HepG2 (cell line): Measurements from ENCODE around the gene SLC22A31. TPM values are rescaled to one million over a fixed set of nuclear protein-coding genes. Genes with fewer than 3 reads are reported as not detected.
"Not testable (repeated sequence)": the region's sequence is repeated elsewhere in the genome, so short reads cannot be mapped to it uniquely, and the experiment has no call there.

Source experiments
- ATAC-seq: fragments of 200-7000 bp; cut with Tn5 transposase; 3 replicates; pipeline ENCODE4 v1.9.1; 2020; ENCODE audit warnings: mild to moderate bottlenecking, moderate library complexity
- BruUV-seq: library from RNA; stranded (reverse); fragments of 400-500 nt; replicated peaks from 2 replicates; lab custom pipeline; 2021; lab: Mats Ljungman, UMichigan
- CTCF ChIA-PET: fragments of 300-600 bp; formaldehyde crosslinking; extraction: SDS; loops from one replicate; lab custom pipeline; 2021; ENCODE audit warnings: low total read pairs, inconsistent platforms, low intra/inter-chr PET ratio; lab: Yijun Ruan, JAX
- POLR2A ChIA-PET: fragments of 350-600 bp; sonication (Branson Sonifier 250); formaldehyde crosslinking; loops from one replicate; lab custom pipeline; 2020; ENCODE audit warnings: antibody characterized with exemption, inconsistent platforms; lab: Yijun Ruan, JAX
- DNase-seq: peaks from one replicate; pipeline ENCODE4 v3.0.0-alpha.2; 2015; ENCODE audit warnings: low spot score
- FAIRE-seq: peaks from 3 replicates; lab custom pipeline; 2011; peaks lifted over from hg19 to GRCh38; lab: Jason Lieb, UNC
- H2AFZ ChIP-seq: one replicate; pipeline ENCODE4 v1.6.1; 2011; ENCODE audit warnings: low read length, inconsistent platforms
- H3K27ac ChIP-seq: fragments of 300-600 bp; 3 replicates; pipeline ENCODE4 v1.8.0; 2011; ENCODE audit warnings: mixed run types, mild to moderate bottlenecking, mixed read lengths, low read length, inconsistent platforms; ENCODE audit not compliant: insufficient read depth; ENCODE audit errors: extremely low read length
- H3K27me3 ChIP-seq, 2 experiments: fragments of 200-600 bp in 1 of 2; 2 replicates in 1 of 2; 3 replicates in 1 of 2; pipeline versions ENCODE4 v1.6.0 to v1.8.0; 2011; ENCODE audit warnings: low read length in 2 of 2, mild to moderate bottlenecking in 2 of 2, moderate library complexity in 2 of 2, inconsistent platforms in 1 of 2; ENCODE audit not compliant: insufficient read depth in 2 of 2, control insufficient read depth in 1 of 2
- H3K36me3 ChIP-seq, 2 experiments: fragments of 200-600 bp in 1 of 2; replicated peaks in 1 of 2; 2 replicates in 1 of 2; 3 replicates in 1 of 2; pipeline versions ENCODE4 v1.5.1 to v1.8.0; 2011; ENCODE audit warnings: low read length in 2 of 2, inconsistent platforms in 1 of 2; ENCODE audit not compliant: insufficient read depth in 2 of 2, control insufficient read depth in 1 of 2
- H3K4me1 ChIP-seq: 2 replicates; pipeline ENCODE4 v1.5.1; 2012; ENCODE audit warnings: low read length, inconsistent platforms; ENCODE audit not compliant: insufficient read depth
- H3K4me2 ChIP-seq: 2 replicates; pipeline ENCODE4 v1.6.0; 2011; ENCODE audit warnings: low read depth, low read length, inconsistent platforms
- H3K4me3 ChIP-seq, 3 experiments: fragments of 200-600 bp in 1 of 3; sonication (generic), shearing (Covaris generic) in 1 of 3; replicated peaks in 1 of 3; 2 replicates each; pipeline ENCODE4 v1.5.1; 2011 to 2016; ENCODE audit warnings: low read length in 3 of 3, inconsistent platforms in 2 of 3, low read depth in 2 of 3, mild to moderate bottlenecking in 2 of 3, control low read depth in 1 of 3, mixed read lengths in 1 of 3; ENCODE audit not compliant: insufficient read depth in 1 of 3
- H3K79me2 ChIP-seq: one replicate; pipeline ENCODE4 v1.6.1; 2011; ENCODE audit warnings: low read length, inconsistent platforms; ENCODE audit not compliant: insufficient read depth
- H3K9ac ChIP-seq: 2 replicates; pipeline ENCODE4 v1.6.0; 2011; ENCODE audit warnings: mild to moderate bottlenecking, low read depth, low read length, inconsistent platforms; ENCODE audit not compliant: insufficient read depth
- H3K9me3 ChIP-seq: 2 replicates; pipeline ENCODE4 v1.5.1; 2012; ENCODE audit warnings: mild to moderate bottlenecking, low read length
- H4K20me1 ChIP-seq: 2 replicates; pipeline ENCODE4 v1.6.0; 2011; ENCODE audit warnings: inconsistent platforms, mild to moderate bottlenecking, low read length, moderate library complexity; ENCODE audit not compliant: insufficient read depth
- GABPA ChIP-seq, 2 experiments: IDR thresholded peaks; 2 replicates each; pipeline ENCODE4 v1.6.1; 2011 to 2016; ENCODE audit warnings: low read depth in 2 of 2, low read length in 1 of 2, missing biosample characterization in 1 of 2, missing genetic modification characterization in 1 of 2
- HOXA3 ChIP-seq: sonication (generic); formaldehyde crosslinking; IDR thresholded peaks from 2 replicates; pipeline ENCODE4 v1.5.0; 2020; ENCODE audit warnings: missing genetic modification reagents
- JUN ChIP-seq: sonication (generic); formaldehyde crosslinking; IDR thresholded peaks from 2 replicates; pipeline ENCODE4 v1.4.0; 2020; ENCODE audit warnings: mild to moderate bottlenecking, missing genetic modification reagents
- LCORL ChIP-seq, 2 experiments: fragments of 450-650 bp in 1 of 2; sonication (generic) in 1 of 2; formaldehyde crosslinking in 1 of 2; IDR thresholded peaks; 2 replicates each; pipeline versions ENCODE4 v1.5.0 to v1.6.1; 2017 to 2020; ENCODE audit warnings: antibody characterized with exemption in 1 of 2, missing genetic modification reagents in 1 of 2
- MIER2 ChIP-seq: IDR thresholded peaks from 2 replicates; pipeline ENCODE4 v1.6.1; 2016; ENCODE audit warnings: missing biosample characterization, missing genetic modification reagents
- MTF2 ChIP-seq: sonication (generic); formaldehyde crosslinking; IDR thresholded peaks from 2 replicates; pipeline ENCODE4 v1.5.0; 2020; ENCODE audit warnings: missing genetic modification reagents, borderline replicate concordance
- NFATC3 ChIP-seq: sonication (generic); formaldehyde crosslinking; IDR thresholded peaks from 2 replicates; pipeline ENCODE4 v1.5.1; 2020; ENCODE audit warnings: mild to moderate bottlenecking, missing genetic modification reagents
- RAD21 ChIP-seq: fragments of 450-650 bp; formaldehyde crosslinking; IDR thresholded peaks from 2 replicates; pipeline ENCODE4 v1.5.0; 2020; ENCODE audit warnings: mild to moderate bottlenecking
- TBP ChIP-seq: sonication (generic); formaldehyde crosslinking; IDR thresholded peaks from 2 replicates; pipeline ENCODE4 v1.5.0; 2020; ENCODE audit warnings: missing genetic modification reagents
- ZFY ChIP-seq: sonication (generic); formaldehyde crosslinking; IDR thresholded peaks from 2 replicates; pipeline ENCODE4 v1.4.0; 2020; ENCODE audit warnings: missing genetic modification reagents
- ZNF205 ChIP-seq: IDR thresholded peaks from 2 replicates; pipeline ENCODE4 v1.6.1; 2018; ENCODE audit warnings: missing biosample characterization, missing genetic modification reagents
- ZNF225 ChIP-seq: sonication (generic); formaldehyde crosslinking; IDR thresholded peaks from 2 replicates; pipeline ENCODE4 v1.4.0; 2020; ENCODE audit warnings: mild to moderate bottlenecking, missing genetic modification reagents
- ZNF354B ChIP-seq: sonication (generic); formaldehyde crosslinking; IDR thresholded peaks from 2 replicates; pipeline ENCODE4 v1.8.0; 2022; ENCODE audit warnings: mild to moderate bottlenecking, missing genetic modification reagents
- ZNF530 ChIP-seq: sonication (generic); formaldehyde crosslinking; IDR thresholded peaks from 2 replicates; pipeline ENCODE4 v1.5.0; 2020; ENCODE audit warnings: low read depth, mild to moderate bottlenecking, missing genetic modification reagents
- ZNF710 ChIP-seq: sonication (generic); formaldehyde crosslinking; IDR thresholded peaks from 2 replicates; pipeline ENCODE4 v1.5.0; 2020; ENCODE audit warnings: mild to moderate bottlenecking, missing genetic modification reagents, borderline replicate concordance
- ZNF766 ChIP-seq: sonication (generic); formaldehyde crosslinking; IDR thresholded peaks from 2 replicates; pipeline ENCODE4 v1.5.0; 2020; ENCODE audit warnings: missing genetic modification reagents, borderline replicate concordance
- WGBS: methylation state at CpG from one replicate; pipeline ENCODE4 v1.1.6; 2017; ENCODE audit warnings: low lambda C conversion rate; 5-methylcytosine and 5-hydroxymethylcytosine counted together
- in situ Hi-C: cut with HindIII; loops from 2 replicates; pipeline ENCODE4 v1.10.0; 2017; ENCODE audit warnings: low pct_unique_long_range_greater_than_20kb; ENCODE audit not compliant: extremely low pct_ligation_motif_present
- intact Hi-C: fragments of 100-400 bp; cut with micrococcal nuclease; formaldehyde crosslinking; loops from one replicate; pipeline ENCODE4 v1.10.0; 2022; ENCODE audit not compliant: unreplicated experiment
- polyA plus RNA-seq, 8 experiments: library from polyadenylated mRNA; depleted of rRNA in 3 of 8; stranded (reverse) in 7 of 8; unstranded in 1 of 8; fragments of >200 nt; fragmentation: Illumina TruSeq in 4 of 8; extraction: Trizol in 4 of 8; gene quantifications; 2 replicates each; pipeline versions ENCODE4 v1.2.1 to v1.2.3, GENCODE V29; 2011 to 2016; ENCODE audit warnings: low read depth in 4 of 8, missing spikeins in 1 of 8, mixed read lengths in 1 of 8; ENCODE audit not compliant: insufficient read depth in 1 of 8
- total RNA-seq, 5 experiments: library from RNA; depleted of rRNA; stranded (reverse); fragments of >200 nt; fragmentation: Illumina TruSeq; extraction: Trizol; gene quantifications; 2 replicates each; pipeline ENCODE4 v1.2.3, GENCODE V29; 2016; ENCODE audit warnings: low read depth in 1 of 5
- TF ChIP-seq, protein P1 (sequence below): sonication (generic); formaldehyde crosslinking; IDR thresholded peaks from 2 replicates; pipeline ENCODE4 v1.4.0; 2020; ENCODE audit warnings: missing genetic modification reagents

SLC22A31 gene
- total and polyA plus RNA-seq, 2 of the 13 experiments (the other 11 are each of a cell fraction or from before 2014, with no cell fraction given) = 67.3 to 83.3 TPM

GRCh38 chr16:89192956-89193575, 7.3 kb downstream of the SLC22A31 start (continued):
- no peak for TF ChIP-seq LCORL (IDR thresholded peaks at IDR 0.05)
- TF ChIP-seq LCORL (CRISPR knock-in tag; IDR thresholded peaks at IDR 0.05) = no peak
- no peak for TF ChIP-seq NFATC3 (CRISPR knock-in tag)
- TF ChIP-seq ZNF766 (CRISPR knock-in tag) = no peak
- TF ChIP-seq, all 625 proteins: peak for 8

- peaks cover 43% of the 10 kb centered on the region for H3K4me1 ChIP-seq
- 34% methylated on average over 39 of the region's 63 CpGs for WGBS
- H3K9ac ChIP-seq = peak overlapping the region; percentile 97
- H3K27me3 ChIP-seq; H3K36me3 ChIP-seq; BruUV-seq; H3K79me2 ChIP-seq; intact Hi-C loops; H2AFZ ChIP-seq; H3K9me3 ChIP-seq; in situ Hi-C loops; CTCF ChIA-PET; TF ChIP-seq GABPA (IDR thresholded peaks at IDR 0.05; ENCODE audit: low read depth, low read length): not testable (repeated sequence)
- peaks cover 26% of the 10 kb centered on the region; the same call in 1 of the 2 replicates for H4K20me1 ChIP-seq
- ATAC-seq (peak; percentile 66), DNase-seq (peak; percentile 84), FAIRE-seq (peak; percentile 91)
- H3K4me2 ChIP-seq = peak overlapping the region; percentile 95
- POLR2A ChIA-PET = interaction anchor here (0.8 to 3.0 kb wide), 13 partner anchors 8 to 433 kb away, joined by 3 to 44 read pairs (median 6); partner anchors contain the start of genes APRT, CDH15, PIEZO1 and SLC22A31
- peak overlapping the region; percentile 99 for H3K27ac ChIP-seq
- H3K4me3 ChIP-seq = peak overlapping the region; percentile 60 to 86 (median 75); a peak in 5 of 6 replicates
- TF ChIP-seq ZNF354B (CRISPR knock-in tag) (peak; percentile 54; the same call in 1 of the 2 replicates), ZNF530 (peak; percentile 76; the same call in 1 of the 2 replicates), HOXA3 (CRISPR knock-in tag) (peak; percentile 77), ZNF205 (CRISPR knock-in tag) (peak; percentile 89), ZFY (CRISPR knock-in tag) (peak; percentile 96), TBP (CRISPR knock-in tag) (0 out of 2 replicates have a peak, but pooled peaks have one; percentile 56), GABPA (CRISPR knock-in tag; IDR thresholded peaks at IDR 0.05; ENCODE audit: low read depth) (peak; percentile 56; the same call in 1 of the 2 replicates), RAD21 (CRISPR knock-in tag) (peak; percentile 94), MIER2 (CRISPR knock-in tag) (peak; percentile 64; the same call in 1 of the 2 replicates), JUN (peak; percentile 48; the same call in 1 of the 2 replicates), ZNF225 (peak; percentile 78; the same call in 1 of the 2 replicates), MTF2 (peak; percentile 66; the same call in 1 of the 2 replicates), ZNF710 (CRISPR knock-in tag) (peak; percentile 56)
- TF ChIP-seq, protein P1, sequence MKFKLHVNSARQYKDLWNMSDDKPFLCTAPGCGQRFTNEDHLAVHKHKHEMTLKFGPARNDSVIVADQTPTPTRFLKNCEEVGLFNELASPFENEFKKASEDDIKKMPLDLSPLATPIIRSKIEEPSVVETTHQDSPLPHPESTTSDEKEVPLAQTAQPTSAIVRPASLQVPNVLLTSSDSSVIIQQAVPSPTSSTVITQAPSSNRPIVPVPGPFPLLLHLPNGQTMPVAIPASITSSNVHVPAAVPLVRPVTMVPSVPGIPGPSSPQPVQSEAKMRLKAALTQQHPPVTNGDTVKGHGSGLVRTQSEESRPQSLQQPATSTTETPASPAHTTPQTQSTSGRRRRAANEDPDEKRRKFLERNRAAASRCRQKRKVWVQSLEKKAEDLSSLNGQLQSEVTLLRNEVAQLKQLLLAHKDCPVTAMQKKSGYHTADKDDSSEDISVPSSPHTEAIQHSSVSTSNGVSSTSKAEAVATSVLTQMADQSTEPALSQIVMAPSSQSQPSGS (CRISPR knock-in tag) = peak; percentile 79
Measured at GRCh38 chr16:89192186-89192955, 8.0 kb downstream of the SLC22A31 start.
